Frontal cortex (tissue), 4 donors: Measurements from ENCODE around the gene ACOX3. TPM values are rescaled to one million over a fixed set of nuclear protein-coding genes. Genes with fewer than 3 reads are reported as not detected.
A peak's percentile ranks its signal among the peaks of the same experiment; 100 is the strongest.
"Not testable (repeated sequence)": the region's sequence is repeated elsewhere in the genome, so short reads cannot be mapped to it uniquely, and the experiment has no call there.

Source experiments
- DNase-seq, 2 donors: peaks; one replicate each; pipeline ENCODE4 v3.0.0; 2012; ENCODE audit warnings: low spot score in 2 of 2
- FAIRE-seq: peaks from 2 replicates; lab custom pipeline; 2012; peaks lifted over from hg19 to GRCh38; lab: Jason Lieb, UNC
- total RNA-seq: library from RNA; depleted of rRNA; stranded (reverse); fragments of >200 nt; gene quantifications from one replicate; pipeline ENCODE4 v1.2.3, GENCODE V29; 2014
- donor health status: control.
- donor health status: control.
- donor health status: control.

ACOX3 gene
- total RNA-seq, 1 donor from 2014 or later: 26.1 TPM

GRCh38 chr4:8364141-8364540, 76.4 kb downstream of the ACOX3 start:
- FAIRE-seq (no peak), DNase-seq (no peak)

DNA sequence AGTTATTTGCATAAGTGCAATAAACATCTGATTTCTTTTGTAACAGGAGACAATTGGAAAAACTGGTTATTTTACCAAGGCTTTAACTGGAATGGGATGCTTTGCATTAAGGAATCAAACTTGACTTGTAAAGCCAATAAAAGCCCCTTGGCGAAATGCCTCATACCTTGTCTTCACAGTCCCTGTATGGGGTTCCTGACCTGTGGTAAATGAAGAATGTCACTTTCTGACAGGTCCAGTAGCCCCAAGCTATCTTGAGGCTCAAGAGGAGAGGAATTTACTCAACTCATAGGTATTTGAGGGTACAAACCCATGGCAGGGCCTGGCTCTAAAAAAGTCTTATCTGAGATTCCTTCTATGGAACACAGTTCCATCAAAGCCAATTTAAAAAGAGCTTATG, 78.0 kb downstream of the ACOX3 start:
- DNase-seq: no peak
- FAIRE-seq: no peak

GRCh38 chr4:8359193-8359592, 81.3 kb downstream of the ACOX3 start:
- no peak for FAIRE-seq
- no peak for DNase-seq

- no peak for DNase-seq
- FAIRE-seq: no peak
These were observed 83.7 kb downstream of the ACOX3 start for GRCh38 chr4:8356856-8357255.

DNA sequence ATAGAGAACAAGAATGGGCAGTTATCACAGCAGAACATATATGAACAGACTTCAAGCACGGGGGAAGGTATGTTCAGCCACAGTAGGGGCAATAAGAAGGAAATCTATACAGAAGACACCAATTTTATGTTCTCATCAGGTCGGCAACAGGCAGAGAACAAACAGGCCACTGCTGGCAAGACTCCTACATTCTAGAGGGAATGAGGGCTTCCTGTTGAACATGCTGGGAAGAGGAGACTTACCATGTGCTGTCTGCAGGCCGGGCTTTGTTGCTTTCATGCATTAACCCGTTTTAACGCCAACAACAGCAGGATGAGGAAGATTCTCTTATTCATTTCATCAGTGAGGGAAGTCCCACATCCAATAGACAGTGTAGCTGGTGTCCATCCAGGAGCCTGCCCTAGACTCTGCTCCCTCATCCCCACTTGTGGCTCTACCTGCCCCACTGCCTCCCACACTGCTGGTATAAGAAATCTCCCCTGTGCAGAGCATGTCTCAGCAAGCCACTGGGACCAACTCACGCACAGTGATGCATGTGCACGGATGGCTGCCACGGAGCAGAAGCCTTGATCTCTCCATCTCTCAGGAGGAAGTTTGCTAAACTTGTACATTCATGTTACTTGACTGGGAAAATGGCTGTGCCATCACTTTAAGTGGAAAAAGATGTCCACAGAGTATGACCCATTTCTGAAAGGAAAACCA, 84.5 kb downstream of the ACOX3 start:
- FAIRE-seq: no peak
- DNase-seq: no peak

GRCh38 chr4:8355306-8355705, 85.2 kb downstream of the ACOX3 start:
- DNase-seq (no peak), FAIRE-seq (no peak)

DNA sequence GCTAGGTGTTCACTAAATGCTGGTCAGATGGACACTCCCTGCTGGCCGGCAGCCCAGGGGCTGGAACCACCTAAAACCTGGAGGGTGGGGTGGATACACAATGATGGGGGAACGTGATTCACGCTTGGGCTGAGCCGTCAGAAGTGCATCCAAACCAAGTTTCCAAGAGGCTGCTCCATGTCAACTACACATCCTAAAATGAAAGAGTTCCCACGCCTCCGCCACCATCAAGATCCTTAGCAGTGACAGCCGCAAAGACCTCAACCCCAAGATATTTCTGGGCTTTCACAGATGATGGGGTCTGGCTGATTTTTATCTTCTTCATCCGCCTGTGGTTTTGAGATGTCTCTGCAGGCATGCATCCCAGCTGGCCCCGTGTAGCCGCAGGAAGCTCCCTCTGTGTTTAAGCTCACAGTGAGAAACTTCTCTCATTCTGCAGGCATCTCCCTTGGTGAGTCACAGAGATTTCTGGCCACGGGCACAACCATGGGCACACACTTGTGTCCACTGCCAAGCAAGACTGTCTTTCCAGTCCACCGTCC, 86.5 kb downstream of the ACOX3 start:
- FAIRE-seq: no peak
- DNase-seq: no peak

- FAIRE-seq (no peak), DNase-seq (no peak)
These were observed 87.3 kb downstream of the ACOX3 start for GRCh38 chr4:8353158-8353669.

- no peak for DNase-seq
- no peak for FAIRE-seq
These were observed 88.0 kb downstream of the ACOX3 start for GRCh38 chr4:8352368-8353157.

DNA sequence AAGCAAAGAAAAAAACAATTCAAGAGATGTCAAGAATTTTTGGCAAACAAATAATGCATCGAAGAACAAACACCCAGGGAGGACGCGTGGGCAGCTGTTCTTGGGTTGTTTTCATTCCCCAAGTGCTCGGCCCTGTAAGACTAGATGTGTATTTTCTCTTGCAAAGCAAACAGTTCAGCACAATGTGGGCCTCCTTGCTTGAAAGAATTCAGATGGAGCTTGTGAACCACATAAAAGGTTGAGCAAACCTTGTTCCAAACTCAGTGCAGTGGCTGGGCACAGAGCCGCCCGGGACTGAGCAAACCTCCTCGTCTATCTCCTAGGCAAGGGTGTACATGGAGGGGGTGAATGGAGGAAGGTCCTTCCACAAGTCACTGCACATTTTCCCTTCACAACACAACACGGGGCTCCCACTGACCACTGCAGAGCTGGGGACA, 88.6 kb downstream of the ACOX3 start:
- DNase-seq: no peak
- no peak for FAIRE-seq

DNA sequence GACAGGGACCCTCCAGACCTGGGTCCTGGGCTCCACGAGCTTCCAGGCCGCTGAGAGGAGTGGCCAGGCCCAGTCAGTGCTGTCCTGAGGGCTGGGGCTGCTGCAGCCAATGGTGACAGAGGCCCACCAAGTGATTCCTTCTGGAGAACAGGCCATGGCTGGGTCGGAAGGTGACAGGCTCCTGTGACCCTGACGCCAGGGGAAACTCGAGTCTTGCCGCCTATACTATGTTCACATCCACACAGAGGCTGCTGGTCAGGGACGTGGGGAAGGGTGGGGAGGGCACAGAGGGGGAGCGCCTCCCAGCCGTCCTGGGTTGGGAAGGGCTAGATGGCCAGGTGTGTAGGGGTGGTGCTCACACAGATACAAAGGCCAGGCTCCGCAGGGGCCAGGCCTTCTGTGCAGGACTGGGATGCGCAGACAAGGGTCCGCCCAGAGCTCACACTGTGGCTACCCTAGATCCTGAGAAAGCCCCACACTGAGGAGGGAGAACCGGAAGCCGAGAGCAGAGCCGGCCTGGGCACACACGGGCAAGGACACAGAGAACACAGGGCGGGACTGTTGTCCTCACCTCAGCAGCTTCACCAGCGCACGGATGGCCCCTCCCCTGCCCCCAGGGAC, 89.6 kb downstream of the ACOX3 start:
- no peak for FAIRE-seq
- DNase-seq: no peak

- DNase-seq (no peak), FAIRE-seq (no peak)
These were observed 90.2 kb downstream of the ACOX3 start for GRCh38 chr4:8350352-8350751.

DNA sequence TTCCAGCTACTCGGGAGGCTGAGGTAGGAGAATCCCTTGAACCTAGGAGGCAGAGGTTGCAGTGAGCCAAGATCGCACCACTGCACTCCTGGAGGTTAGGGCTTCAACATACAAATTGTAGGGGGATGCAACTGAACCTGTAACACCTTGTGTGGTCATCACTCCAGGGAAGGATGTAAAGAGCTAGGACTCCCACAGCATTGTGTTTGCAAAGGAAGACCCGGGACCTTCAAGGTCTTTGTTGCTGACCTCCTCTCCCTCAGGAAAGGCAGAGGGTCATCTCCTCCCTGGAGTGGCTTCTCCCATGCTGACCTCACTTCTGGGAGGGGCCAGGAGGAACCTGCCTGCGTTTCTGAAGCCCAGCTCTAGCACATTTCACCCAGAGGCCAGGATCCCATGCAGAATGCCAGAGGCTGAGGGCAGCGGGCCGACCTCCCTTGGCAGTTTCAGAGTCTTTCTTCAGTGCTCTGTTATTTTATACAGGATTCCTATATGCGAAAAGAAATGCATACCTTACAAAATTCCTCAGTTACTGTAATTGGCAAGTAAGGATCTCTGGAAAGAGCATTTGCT, 90.8 kb downstream of the ACOX3 start:
- FAIRE-seq (no peak), DNase-seq (no peak)

DNA sequence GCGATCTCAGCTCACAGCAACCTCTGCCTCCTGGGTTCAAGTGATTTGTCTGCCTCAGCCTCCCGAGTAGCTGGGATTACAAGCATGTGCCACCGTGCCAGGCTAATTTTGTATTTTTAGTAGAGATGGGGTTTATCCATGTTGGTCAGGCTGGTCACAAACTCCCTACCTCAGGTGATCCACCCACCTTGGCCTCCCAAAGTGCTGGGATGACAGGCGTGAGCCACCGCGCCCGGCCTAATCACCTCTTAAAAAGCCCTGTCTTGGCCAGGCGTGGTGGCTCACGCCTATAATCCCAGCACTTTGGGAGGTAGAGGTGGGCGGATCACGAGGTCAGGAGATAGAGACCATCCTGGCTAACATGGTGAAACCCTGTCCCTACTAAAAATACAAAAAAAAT, 91.3 kb downstream of the ACOX3 start:
- FAIRE-seq, DNase-seq: not testable (repeated sequence)

DNA sequence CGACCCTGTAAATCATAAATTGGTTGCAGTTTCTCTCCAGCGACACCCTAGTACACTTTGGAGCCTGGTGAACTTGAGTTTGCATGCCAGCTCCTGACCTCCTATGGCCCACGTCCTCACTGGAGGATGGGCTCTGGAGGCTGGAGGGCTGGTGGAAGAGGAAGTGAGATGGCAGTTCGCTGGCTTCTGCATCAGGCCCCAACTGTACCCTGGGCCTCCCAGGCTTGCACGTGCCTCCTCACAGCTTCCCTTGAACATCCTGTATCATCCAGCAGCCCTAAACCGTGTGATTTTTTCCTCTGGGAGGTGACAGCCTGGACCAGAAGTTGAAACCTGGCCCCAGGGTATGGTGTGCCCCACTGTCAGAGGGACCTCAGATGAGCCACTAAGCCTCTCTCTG, 92.5 kb downstream of the ACOX3 start:
- FAIRE-seq (no peak), DNase-seq (no peak)

DNA sequence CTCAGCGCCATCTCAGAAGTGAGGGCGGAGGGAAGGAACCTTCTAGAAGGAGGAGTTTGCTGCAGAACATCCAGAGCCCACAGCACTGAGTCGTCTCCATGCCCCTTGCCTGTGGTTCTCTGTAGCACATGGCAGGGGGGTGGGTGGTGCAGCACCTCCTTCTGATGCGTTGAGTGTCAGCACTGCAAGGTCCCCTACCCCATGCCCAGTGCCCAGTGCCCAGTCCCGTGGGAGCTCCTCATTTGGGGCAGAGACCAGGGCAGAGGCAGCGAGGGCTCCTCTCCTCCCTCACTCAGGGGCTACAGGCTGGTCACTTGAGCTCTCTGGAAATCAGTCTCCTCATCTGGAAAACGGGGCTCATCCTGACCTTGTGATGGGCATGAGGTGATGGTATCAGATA, 92.9 kb downstream of the ACOX3 start:
- no peak for FAIRE-seq
- DNase-seq: no peak

DNA sequence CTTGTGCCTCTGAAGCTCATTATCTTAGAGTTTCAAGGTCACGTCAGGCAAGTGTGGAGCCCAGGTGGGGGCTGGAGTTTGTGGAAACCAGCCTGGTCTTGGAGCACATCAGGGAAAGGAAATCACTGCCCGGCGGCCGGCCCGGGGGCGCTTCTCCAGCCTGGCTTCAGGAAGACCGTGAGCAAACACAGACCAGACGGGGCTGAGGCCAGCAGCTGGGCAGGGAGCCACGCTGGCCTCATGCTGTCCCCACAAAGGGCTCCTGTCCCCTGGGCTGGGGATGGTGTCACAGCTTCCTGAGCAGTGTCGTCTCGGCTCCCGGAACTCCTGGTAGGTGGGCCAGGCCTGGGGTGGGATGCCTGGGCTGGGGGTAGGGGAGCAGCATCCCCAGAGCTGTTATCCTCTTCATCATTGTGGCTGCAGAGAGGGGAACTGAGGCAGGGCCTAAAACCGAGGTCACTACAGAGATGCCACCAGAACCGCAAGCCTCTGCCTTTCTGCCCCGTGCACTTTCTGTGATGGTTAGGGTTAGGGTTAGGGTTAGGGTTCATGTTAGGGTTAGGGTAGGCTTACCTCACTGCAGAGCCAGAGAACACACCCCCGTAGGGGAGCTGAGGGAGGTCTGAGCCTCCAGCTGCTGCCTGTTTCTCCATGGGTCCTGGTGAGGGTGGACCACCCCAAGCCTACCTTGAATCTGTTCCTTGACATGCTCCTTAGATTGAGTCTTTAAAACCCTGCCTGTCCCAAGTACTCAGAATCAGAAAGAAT, 93.5 kb downstream of the ACOX3 start:
- FAIRE-seq (no peak), DNase-seq (peak; percentile 63 to 71)

GRCh38 chr4:8345946-8346814, 94.3 kb downstream of the ACOX3 start:
- DNase-seq (no peak), FAIRE-seq (no peak)
